PC-3 (cell line): ENCODE results near the gene ARHGEF25.
"Not testable (repeated sequence)": the region's sequence is repeated elsewhere in the genome, so short reads cannot be mapped to it uniquely, and the experiment has no call there.

ENCODE experiments used
- CTCF ChIP-seq: fragments of 300-600 bp; sonication (generic); conservative IDR thresholded peaks from 2 replicates; pipeline ENCODE4 v1.5.1; 2017; ENCODE audit warnings: antibody characterized with exemption, low read depth, mild to moderate bottlenecking, low read length
- EZH2 ChIP-seq: fragments of 300-600 bp; sonication (generic); IDR thresholded peaks from one replicate; pipeline ENCODE4 v1.6.1; 2017; ENCODE audit warnings: antibody characterized with exemption, mild to moderate bottlenecking, low read length; ENCODE audit not compliant: unreplicated experiment

DNA sequence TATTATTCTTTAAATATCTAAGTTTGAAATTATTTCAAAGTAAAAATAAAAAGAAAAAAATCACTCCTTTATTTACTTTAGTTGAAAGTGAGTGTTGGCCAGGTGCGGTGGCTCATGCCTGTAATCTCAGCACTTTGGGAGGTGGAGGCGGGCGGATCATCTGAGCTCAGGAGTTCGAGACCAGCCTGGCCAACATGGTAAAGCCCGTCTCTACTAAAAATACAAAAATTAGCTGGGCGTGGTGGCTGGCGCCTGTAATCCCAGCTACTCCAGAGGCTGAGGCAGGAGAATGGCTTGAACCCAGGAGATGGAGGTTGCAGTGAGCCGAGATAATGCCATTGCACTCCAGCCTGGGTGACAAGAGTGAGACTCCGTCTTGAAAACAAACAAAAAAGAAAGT lies 25.5 kb downstream of the ARHGEF25 start:
- not testable (repeated sequence) for TF ChIP-seq CTCF, EZH2
